HG02623 (cell line): ENCODE results near the gene AFF1.

Experiments
- ATAC-seq: cut with Tn5 transposase; IDR thresholded peaks from one replicate; pipeline ENCODE4 v1.9.1; 2021; ENCODE audit warnings: moderate library complexity; ENCODE audit not compliant: unreplicated experiment

Gene AFF1, protein sequence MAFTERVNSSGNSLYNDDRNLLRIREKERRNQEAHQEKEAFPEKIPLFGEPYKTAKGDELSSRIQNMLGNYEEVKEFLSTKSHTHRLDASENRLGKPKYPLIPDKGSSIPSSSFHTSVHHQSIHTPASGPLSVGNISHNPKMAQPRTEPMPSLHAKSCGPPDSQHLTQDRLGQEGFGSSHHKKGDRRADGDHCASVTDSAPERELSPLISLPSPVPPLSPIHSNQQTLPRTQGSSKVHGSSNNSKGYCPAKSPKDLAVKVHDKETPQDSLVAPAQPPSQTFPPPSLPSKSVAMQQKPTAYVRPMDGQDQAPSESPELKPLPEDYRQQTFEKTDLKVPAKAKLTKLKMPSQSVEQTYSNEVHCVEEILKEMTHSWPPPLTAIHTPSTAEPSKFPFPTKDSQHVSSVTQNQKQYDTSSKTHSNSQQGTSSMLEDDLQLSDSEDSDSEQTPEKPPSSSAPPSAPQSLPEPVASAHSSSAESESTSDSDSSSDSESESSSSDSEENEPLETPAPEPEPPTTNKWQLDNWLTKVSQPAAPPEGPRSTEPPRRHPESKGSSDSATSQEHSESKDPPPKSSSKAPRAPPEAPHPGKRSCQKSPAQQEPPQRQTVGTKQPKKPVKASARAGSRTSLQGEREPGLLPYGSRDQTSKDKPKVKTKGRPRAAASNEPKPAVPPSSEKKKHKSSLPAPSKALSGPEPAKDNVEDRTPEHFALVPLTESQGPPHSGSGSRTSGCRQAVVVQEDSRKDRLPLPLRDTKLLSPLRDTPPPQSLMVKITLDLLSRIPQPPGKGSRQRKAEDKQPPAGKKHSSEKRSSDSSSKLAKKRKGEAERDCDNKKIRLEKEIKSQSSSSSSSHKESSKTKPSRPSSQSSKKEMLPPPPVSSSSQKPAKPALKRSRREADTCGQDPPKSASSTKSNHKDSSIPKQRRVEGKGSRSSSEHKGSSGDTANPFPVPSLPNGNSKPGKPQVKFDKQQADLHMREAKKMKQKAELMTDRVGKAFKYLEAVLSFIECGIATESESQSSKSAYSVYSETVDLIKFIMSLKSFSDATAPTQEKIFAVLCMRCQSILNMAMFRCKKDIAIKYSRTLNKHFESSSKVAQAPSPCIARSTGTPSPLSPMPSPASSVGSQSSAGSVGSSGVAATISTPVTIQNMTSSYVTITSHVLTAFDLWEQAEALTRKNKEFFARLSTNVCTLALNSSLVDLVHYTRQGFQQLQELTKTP

DNA sequence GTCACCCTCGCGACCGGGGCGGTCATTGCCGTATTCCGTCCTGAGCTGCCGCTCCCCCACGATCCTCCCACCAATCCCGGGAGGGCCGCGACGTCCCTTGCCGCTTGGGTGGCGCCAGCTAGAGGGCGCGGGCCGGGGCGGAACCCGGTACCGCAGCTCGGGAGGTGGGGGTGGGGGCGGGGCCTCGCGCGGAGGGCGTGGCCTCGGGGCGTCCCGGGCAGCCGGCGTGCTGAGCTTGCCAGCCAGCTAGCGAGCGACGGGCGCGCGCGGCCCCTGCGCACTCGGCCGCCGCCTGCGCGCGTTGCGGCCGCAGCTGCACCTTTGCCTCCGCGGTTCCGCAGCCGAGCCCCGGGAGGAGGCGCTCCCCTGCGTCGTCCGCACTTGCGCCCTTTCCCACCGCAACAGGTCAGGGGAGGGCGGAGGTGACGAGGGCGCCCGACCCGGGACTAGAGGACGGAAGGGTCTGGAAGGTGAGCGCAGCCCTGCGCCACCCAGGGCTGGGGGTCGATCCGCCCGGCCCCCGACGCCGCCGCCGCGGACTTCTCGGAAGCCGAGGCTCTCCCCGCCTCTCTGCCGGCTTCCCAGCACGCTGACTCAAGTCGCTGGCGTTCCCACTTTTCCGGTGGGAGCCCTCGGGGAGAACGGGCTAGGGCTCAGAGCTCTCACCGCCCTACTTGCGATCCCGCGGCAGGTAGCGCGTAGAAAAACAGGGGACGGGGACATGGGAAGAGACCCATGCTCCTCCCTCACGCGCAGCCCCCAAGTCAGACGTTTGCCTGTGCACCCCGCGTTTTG lies at the start of gene AFF1:
TSS of gene AFF1 (plus strand) at position 241 of the 795 bp plus-strand sequence. CDS start 13,523 bp downstream, outside the sequence.
- peak; percentile 43 for ATAC-seq

DNA sequence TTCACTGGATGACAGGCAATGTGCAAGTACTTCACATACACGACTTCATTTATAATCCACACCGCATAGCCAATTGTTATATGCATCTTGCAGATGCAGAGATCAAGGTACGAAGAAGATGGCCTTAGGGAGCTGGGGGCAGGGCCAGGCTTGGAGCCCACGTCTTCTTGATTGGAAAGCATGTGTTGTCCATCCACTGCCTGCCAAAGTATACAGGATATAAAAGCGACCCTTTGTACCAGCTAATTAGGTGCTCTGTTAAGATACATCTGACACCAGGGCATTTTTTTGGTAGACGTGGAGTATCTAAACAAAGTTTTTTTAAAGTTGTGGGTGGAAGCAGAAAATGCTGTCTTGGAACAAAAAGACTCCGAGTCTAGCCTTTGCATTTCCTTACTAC lies 44.0 kb upstream of the AFF1 start:
- no peak for ATAC-seq

DNA sequence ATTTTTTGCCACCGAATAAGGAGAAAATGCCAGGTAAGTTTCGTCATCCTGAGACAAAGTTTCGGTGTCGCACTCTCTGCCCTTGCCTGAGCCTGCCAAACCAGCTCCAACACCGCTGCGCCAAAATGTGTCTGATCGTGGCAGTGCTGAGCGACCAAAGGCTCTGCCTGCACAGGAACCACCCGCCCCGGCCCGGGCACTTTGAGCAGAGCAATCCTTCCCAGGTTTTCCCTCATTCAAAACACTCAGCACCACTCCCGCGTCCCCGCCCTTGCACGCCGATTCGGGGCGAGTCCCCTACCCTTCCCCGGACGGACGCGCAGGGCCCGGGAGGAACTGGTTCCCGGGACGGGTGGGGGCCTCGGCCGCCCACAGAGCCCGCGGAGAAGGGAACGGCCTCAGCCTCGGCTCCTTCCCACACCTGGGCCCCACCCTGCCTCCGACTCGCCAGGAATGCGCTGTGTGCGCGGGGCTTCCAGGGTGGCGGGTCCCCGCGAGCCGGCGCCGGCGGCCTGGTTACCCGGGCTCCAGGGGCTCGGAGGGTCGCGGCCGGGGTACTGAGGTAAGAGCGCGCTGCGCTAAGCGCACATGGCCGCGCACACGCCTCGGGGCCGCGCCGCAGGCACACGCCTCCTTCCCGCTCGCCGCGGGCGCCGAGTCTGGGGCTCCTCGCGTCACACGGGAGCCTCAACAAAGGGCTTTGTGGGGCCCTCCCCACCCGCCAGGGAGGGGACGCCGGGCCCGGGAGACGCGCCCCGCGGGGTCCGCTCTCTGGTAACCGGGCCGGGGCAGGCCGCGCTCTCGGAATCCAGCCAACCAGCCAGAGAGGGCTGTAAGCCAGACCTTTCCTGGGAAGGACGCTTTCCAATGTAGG lies 42.8 kb upstream of the AFF1 start, which contains the start of gene C4orf36:
TSS of gene C4orf36 (minus strand) at position 661 of the 874 bp plus-strand sequence. CDS start 902 bp downstream, outside the sequence.
- peak; percentile 49 for ATAC-seq

DNA sequence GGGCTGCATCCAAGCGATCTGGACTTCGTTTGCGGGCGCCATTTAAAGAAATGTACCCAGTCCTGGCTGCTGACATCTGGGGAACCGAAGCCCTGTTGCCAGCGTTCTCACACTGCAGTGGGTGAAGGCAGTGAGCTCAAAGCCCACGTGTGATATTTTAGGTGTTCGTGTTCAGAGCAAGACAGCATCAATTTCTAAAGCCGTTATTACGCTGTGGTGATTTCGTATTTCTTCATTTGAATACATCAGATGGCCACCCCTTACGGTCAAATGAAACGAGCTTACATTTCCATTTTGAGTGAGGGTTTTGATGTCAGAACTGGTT lies 42.2 kb upstream of the AFF1 start:
- no peak for ATAC-seq

DNA sequence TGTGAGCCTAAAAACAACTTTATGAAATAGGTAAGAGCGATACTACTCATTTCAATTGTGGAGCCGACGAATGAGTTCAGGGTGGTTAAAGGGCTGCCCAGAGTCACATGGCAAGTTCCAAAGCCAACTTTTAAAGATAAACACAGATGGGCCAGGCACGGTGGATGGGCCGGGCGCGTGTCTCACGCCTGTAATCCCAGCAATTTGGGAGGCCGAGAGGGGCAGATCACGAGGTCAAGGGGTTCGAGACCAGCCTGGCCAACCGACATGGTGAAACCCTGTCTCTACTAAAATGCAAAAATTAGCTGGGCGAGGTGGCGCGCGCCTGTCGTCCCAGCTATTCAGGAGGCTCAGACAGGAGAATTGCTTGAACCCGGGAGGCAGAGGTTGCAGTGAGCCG lies 41.7 kb upstream of the AFF1 start:
- ATAC-seq, result no peak

DNA sequence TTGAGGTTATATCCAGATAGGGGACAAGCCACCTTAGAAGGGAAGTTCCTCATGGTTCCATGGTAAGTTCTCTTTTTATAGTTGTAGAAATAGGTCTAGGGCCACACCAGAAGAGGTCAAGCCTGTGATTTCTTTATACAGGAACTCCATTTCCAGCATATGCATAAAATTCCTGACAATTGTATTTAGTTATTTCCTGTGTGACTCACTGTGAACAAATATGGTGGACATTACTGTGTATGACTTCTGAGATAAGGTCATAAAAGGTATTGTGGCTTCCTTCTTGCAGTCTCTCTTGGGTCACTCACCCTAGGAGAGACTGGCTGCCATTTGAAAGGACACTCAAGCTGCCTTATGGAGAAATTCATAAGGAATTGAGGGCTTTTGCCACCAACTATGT lies 40.4 kb upstream of the AFF1 start:
- ATAC-seq, result no peak

DNA sequence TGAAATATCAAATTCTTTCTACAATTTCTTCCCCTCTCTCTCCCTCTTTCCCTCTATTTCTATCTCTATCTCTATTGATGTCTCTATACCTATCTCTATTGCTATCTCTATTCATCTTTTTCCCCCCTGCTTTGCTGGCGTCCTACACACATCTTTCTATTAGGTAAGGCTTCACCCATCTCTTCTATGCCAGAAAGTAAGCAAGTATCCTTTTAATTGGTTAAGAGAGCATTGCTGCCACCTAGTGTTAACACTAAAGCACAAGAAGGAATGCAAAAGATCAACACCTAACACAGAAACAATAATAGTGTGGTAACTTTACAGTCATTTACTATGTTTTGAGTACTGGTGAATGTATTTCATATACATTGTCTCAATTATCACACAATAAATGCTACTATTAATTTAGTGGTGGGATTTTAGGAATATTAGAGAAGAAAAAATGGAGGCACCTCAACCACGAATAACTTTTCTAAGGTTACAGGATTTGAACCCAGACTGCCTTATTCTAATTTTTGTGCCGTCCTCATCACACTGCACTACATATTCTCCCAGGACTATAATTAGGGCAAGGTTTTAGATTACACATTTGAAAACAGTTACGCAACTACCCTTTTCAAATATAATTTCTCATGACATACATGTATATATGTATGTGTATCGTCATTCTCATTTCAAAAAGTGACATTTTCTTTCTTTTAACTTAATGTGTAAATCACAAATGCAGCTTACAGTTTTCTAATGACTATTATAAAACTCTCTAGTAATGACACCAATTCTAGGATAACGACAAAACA lies 38.9 kb upstream of the AFF1 start:
- peak; percentile 47 for ATAC-seq

DNA sequence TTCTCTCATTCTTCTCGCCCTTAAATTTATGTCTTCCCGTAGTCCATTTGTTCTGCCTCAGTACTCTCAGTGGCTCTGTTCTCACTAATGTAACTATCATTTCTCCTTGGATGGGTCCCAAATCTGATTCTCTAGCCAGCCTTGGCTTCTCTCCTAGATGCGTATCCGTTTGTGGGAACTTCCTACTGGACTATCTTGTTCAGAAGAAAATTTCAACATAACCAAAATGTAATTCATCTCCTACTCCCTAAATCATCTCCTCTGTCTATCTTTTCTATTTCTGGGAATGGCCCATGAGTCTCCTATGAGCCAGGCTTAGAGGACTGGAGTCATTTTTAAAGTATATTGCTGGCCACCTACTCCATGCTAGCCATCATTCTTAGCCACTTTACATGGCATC lies 38.2 kb upstream of the AFF1 start:
- no peak for ATAC-seq

DNA sequence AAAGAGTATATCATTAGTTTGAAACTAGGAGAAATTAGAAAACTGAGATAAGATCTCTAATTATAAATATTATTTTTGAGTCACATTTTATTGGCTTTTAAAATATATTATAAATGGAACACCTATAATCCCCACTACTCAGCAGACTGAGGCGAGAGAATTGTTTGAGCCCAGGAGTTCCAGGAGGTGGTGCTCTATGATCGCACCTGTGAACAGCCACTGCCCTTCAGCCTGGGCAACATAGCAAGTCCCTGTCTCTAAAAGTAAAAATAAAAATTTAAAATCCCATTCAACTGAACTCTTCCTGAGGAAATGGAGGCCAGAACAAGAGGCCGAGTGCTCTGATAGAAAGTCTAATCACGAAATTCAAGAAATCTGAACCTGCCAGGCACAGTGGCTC lies 36.2 kb upstream of the AFF1 start:
- ATAC-seq, result no peak

DNA sequence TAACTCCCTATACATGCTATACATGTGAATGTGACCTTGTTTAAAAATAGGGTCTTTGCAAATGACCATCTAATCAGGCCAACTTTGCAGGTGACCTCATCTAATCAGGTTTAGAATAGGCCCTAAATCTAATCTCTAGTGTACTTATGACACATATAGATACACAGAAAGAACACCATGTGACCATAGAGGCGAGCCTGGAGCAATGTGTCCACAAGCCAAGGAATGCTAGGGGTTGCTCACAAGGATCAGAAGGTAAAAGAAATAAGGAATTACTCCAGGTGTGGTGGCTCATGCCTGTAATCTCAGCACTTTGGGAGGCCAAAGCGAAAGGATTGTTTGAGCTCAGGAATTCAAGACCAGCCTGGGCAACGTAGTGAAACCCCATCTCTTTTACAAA lies 32.9 kb upstream of the AFF1 start:
- ATAC-seq, result no peak

DNA sequence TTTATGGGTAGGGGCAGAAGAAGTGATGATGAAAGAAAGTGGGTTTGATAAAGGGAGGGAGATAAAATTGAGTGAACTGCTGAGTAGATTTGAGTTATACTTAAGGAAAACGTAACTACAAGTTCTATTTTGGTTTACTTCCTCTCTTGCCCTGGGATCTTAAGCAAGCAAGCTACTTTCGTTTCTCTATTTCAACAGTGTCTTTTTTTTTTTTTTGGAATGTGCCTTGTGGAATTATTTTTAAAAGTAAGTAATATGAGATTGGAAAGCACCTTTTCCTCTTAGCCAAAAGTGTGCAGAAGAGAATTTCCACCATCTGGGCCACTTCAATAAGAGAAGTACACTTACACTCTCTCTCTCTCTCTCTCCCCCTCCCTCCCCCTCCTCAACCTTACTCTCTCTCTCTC lies 26.6 kb upstream of the AFF1 start:
- ATAC-seq, result no peak

DNA sequence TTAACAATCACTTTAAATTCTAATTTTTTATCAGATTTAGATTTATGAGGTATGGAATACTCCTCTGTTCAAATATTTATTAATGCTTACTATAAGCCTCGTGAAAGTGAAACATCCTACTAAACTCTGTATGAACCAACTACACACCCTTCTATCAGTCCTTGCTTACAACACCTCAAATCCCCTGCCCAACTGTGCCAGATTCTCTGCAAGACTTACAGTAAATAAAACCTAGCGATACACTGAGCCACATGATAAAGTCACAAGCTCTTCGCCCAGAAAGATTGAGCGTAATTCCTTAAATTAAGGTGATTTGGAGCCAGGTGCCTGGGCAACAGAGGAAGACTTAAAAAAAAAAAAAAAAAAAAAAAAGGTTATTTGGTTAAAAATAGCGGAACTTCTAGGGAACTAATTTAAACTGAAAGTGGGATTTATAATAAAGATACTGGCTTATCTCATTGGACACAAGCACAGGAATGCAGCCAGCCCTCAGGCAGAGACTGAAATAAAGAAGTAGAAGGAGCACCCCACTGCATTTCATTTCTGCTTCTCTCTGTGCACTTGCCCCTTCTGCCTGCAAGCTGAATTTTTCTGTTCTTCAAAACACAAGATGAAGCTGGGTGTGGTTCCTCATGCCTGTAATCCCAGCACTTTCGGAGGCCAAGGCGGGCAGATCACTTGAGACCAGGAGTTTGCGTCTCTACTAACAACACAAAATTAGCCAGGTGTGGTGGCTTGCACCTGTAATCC lies 25.1 kb upstream of the AFF1 start:
- no peak for ATAC-seq

DNA sequence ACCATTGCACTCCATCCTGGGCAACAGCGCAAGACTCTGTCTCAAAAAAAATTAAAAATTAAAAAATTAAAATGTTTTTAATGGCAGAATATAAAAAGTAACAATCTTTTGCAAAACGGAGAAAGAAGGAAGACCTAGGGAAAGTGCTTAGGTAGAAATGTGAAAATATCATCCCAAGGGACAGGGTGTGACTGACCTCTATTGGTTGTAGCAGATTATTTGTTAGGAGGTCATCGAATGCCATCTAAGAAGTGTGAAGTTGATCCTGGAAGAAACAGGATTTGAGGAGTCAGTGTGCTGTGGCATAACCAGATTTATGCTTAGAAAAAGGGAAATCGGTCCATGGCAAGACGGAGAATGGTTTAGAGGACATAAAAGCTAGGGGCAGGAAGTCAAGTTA lies 24.4 kb upstream of the AFF1 start:
- no peak for ATAC-seq

DNA sequence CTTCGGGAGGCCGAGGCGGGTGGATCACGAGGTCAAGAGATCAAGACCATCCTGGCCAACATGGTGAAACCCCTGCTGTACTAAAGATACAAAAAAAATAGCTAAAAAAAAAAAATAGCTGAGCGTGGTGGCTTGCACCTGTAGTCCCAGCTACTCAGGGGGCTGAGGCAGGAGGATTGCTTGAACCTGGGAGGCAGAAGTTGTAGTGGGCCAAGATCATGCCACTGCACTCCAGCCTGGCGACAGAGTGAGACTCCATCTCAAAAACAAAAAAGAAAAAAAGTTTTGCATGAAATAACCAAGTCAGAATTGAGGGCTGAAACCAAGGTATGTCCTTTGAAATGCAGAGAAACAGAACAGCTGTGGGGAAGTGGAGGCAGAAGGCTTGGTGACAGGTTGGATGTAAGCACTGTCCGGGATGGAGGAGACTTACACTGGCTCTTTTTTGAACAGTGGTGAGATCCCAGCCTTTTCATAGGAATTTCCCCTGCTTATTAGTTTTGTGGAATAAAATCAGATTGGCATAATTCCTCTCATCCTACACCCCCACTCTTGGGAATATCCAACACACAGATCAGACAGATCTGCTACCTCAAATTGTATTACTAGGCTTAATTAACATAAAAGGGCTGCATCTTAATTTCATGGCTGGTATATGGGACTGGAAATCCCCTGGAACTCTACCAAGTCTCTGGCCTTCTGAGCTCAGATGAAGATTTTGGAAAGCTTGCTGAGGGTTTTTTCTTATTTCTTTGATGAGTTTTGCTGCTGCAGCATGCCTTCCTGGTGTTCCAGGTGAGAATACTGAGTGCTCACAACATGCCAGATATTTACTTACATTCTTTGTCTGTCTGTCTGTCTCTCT lies 23.8 kb upstream of the AFF1 start:
- no peak for ATAC-seq

DNA sequence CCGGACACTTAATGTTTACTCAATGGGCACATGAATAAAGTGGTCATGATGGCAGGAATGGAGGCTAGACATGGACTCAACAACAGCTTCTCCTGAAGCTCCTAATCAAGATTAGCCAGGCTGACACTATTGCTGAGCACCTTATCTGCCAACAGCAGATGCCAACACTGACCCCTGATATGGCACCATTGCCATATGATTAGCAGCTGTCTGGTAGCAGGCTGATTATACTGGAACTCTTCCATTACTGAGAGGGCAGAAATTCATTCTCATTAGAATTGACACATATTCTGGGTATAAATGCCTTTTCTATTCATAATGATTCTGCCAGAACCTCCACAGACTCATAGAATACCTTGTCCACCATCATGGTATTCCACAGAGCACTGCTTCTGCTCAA lies 18.4 kb upstream of the AFF1 start:
- ATAC-seq, result no peak

DNA sequence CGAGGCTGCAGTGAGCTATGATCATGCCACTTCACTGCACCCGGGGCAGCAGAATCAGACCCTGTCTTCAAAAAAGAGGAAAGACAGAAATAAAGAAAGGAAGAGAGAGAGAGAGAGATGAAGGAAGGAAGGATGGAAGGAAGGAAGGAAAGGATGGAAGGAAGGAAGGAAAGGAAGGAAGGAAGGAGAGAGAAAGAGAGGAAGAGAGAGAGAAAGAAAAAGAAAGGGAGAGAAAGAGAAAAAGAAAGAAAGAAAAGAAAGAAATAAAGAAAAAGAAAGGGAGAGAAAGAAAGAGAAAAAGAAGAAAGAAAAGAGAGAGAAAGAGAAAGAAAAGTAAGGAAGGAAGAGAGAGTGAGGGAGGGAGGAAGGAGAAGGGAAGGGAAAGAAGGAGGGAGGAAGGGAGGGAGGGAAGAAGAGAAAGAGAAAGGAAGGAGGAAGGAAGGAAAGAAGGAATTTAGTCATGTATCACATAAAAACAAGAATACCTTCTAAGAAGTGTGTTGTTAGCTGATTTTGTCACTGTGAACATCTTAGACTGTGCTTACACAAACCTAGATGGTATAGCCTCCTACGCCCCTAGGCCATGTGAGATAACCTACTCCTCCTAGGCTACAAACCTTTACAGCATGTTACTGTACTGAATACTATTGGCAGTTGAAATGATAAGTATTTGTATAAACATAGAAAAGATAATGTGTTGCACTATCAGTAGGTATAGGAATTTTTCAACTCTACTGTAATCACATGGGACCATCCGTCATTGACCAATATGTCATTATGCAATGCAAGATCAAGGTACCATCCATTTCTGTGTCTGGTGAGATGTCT lies 17.4 kb upstream of the AFF1 start:
- ATAC-seq, result no peak
